K562 (cell line): Measurements from ENCODE around the gene EFNA2. TPM values are rescaled to one million over a fixed set of nuclear protein-coding genes. Genes with fewer than 3 reads are reported as not detected.

ENCODE experiments used
- ATF7 ChIP-seq: fragments of 450-650 bp; IDR thresholded peaks from 2 replicates; pipeline ENCODE4 v1.7.1; 2014; ENCODE audit warnings: mild to moderate bottlenecking, moderate library complexity
- BACH1 ChIP-seq: fragments of 200-800 bp; sonication (Bioruptor generic); IDR thresholded peaks from 2 replicates; pipeline ENCODE4 v1.6.1; 2016; ENCODE audit warnings: missing genetic modification characterization, missing compliant biosample characterization
- BDP1 ChIP-seq: IDR thresholded peaks from 3 replicates; pipeline ENCODE4 v1.6.1; 2011; ENCODE audit not compliant: insufficient read length, insufficient read depth
- FOXK2 ChIP-seq, 2 experiments: fragments of 450-650 bp; IDR thresholded peaks in 1 of 2; conservative IDR thresholded peaks in 1 of 2; 2 replicates each; pipeline ENCODE4 v1.6.1; 2016; ENCODE audit warnings: low read depth in 2 of 2, mild to moderate bottlenecking in 1 of 2
- KDM5B ChIP-seq: fragments of 200-600 bp; sonication (generic); IDR thresholded peaks from 2 replicates; pipeline ENCODE4 v1.6.1; 2012; ENCODE audit warnings: low read depth, mild to moderate bottlenecking, moderate library complexity, low read length, control low read depth, inconsistent platforms; ENCODE audit not compliant: insufficient replicate concordance
- PBX2 ChIP-seq, 2 experiments: IDR thresholded peaks in 1 of 2; conservative IDR thresholded peaks in 1 of 2; 2 replicates each; pipeline ENCODE4 v1.6.1; 2016; ENCODE audit warnings: low read depth in 2 of 2, mild to moderate bottlenecking in 1 of 2, missing compliant biosample characterization in 1 of 2, missing genetic modification characterization in 1 of 2, moderate library complexity in 1 of 2
- PRDM10 ChIP-seq: fragments of 450-650 bp; IDR thresholded peaks from 2 replicates; pipeline ENCODE4 v1.6.1; 2018; ENCODE audit not compliant: partially characterized antibody
- PYGO2 ChIP-seq: fragments of 450-650 bp; IDR thresholded peaks from 2 replicates; pipeline ENCODE4 v1.6.1; 2016; ENCODE audit warnings: mild to moderate bottlenecking, missing genetic modification characterization, moderate library complexity, missing compliant biosample characterization
- VEZF1 ChIP-seq: fragments of 200-800 bp; sonication (Bioruptor generic); IDR thresholded peaks from 2 replicates; pipeline ENCODE4 v1.6.1; 2017; ENCODE audit warnings: missing genetic modification characterization, missing compliant biosample characterization
- ZNF197 ChIP-seq: fragments of 200-800 bp; sonication (Bioruptor generic); IDR thresholded peaks from 2 replicates; pipeline ENCODE4 v1.6.1; 2016; ENCODE audit warnings: low read depth, missing genetic modification characterization, missing compliant biosample characterization
- ZNF561 ChIP-seq: fragments of 450-650 bp; formaldehyde crosslinking; conservative IDR thresholded peaks from 2 replicates; pipeline ENCODE4 v1.4.0; 2020; ENCODE audit warnings: mild to moderate bottlenecking, moderate library complexity
- ZNF707 ChIP-seq: fragments of 250-450 bp; sonication (Bioruptor Pico); conservative IDR thresholded peaks from 2 replicates; pipeline ENCODE4 v1.8.0; 2022; ENCODE audit warnings: inconsistent platforms, mild to moderate bottlenecking, moderate library complexity
- ZNF79 ChIP-seq: fragments of 250-450 bp; sonication (Bioruptor Pico); IDR thresholded peaks from 2 replicates; pipeline ENCODE4 v1.4.0; 2020; ENCODE audit warnings: low read depth, mild to moderate bottlenecking, moderate library complexity
- polyA plus RNA-seq, 8 experiments: library from polyadenylated mRNA; depleted of rRNA in 4 of 8; stranded (reverse) in 5 of 8; unstranded in 3 of 8; fragments of >200 nt; fragmentation: Nextera tagmentation in 2 of 8; fragmentation: Illumina TruSeq in 1 of 8; extraction: Ambion mirVana in 2 of 8; extraction: Trizol in 1 of 8; gene quantifications; 2 replicates each; pipeline versions ENCODE4 v1.2.1 to v1.2.3, GENCODE V29; 2011 to 2014; ENCODE audit warnings: inconsistent platforms in 1 of 8, missing spikeins in 1 of 8
- total RNA-seq, 7 experiments: library from RNA; depleted of rRNA in 6 of 7; stranded (reverse); fragments of >200 nt in 6 of 7; fragmentation: Illumina TruSeq in 2 of 7; extraction: Trizol in 2 of 7; gene quantifications; 2 replicates each; pipeline versions ENCODE4 v1.2.1 to v1.2.3, GENCODE V29; 2011 to 2021; ENCODE audit warnings: low replicate concordance in 1 of 7
- TF ChIP-seq, protein P1 (sequence below): fragments of 250-450 bp; sonication (Bioruptor Pico); IDR thresholded peaks from 2 replicates; pipeline ENCODE4 v1.4.0; 2020; ENCODE audit warnings: mild to moderate bottlenecking, moderate library complexity, borderline replicate concordance
- TF ChIP-seq, protein P2 (sequence below): fragments of 450-650 bp; formaldehyde crosslinking; IDR thresholded peaks from 2 replicates; pipeline ENCODE4 v1.4.0; 2020; ENCODE audit warnings: mild to moderate bottlenecking

EFNA2 gene
- total and polyA plus RNA-seq, 9 of the 15 experiments (the other 6 are each of a cell fraction or from before 2014, with no cell fraction given): 0.11 to 0.44 (median 0.15) TPM; not detected in 6

- TF ChIP-seq PBX2 (CRISPR knock-in tag; IDR thresholded peaks at IDR 0.05; ENCODE audit: low read depth): no peak
- no peak for TF ChIP-seq PBX2 (tag; conservative IDR thresholded peaks at IDR 0.05; ENCODE audit: low read depth)
- no peak for TF ChIP-seq ZNF79 (CRISPR knock-in tag)
- TF ChIP-seq, protein P1, sequence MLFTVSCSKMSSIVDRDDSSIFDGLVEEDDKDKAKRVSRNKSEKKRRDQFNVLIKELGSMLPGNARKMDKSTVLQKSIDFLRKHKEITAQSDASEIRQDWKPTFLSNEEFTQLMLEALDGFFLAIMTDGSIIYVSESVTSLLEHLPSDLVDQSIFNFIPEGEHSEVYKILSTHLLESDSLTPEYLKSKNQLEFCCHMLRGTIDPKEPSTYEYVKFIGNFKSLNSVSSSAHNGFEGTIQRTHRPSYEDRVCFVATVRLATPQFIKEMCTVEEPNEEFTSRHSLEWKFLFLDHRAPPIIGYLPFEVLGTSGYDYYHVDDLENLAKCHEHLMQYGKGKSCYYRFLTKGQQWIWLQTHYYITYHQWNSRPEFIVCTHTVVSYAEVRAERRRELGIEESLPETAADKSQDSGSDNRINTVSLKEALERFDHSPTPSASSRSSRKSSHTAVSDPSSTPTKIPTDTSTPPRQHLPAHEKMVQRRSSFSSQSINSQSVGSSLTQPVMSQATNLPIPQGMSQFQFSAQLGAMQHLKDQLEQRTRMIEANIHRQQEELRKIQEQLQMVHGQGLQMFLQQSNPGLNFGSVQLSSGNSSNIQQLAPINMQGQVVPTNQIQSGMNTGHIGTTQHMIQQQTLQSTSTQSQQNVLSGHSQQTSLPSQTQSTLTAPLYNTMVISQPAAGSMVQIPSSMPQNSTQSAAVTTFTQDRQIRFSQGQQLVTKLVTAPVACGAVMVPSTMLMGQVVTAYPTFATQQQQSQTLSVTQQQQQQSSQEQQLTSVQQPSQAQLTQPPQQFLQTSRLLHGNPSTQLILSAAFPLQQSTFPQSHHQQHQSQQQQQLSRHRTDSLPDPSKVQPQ (CRISPR knock-in tag): no peak
- peak; percentile 64; the same call in 1 of the 2 replicates for TF ChIP-seq BACH1
- TF ChIP-seq, protein P2, sequence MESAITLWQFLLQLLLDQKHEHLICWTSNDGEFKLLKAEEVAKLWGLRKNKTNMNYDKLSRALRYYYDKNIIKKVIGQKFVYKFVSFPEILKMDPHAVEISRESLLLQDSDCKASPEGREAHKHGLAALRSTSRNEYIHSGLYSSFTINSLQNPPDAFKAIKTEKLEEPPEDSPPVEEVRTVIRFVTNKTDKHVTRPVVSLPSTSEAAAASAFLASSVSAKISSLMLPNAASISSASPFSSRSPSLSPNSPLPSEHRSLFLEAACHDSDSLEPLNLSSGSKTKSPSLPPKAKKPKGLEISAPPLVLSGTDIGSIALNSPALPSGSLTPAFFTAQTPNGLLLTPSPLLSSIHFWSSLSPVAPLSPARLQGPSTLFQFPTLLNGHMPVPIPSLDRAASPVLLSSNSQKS: no peak
- TF ChIP-seq ZNF707 (CRISPR knock-in tag): no peak
- no peak for TF ChIP-seq ZNF561 (CRISPR knock-in tag)
- no peak for TF ChIP-seq KDM5B
- peak; percentile 54 for TF ChIP-seq VEZF1
- no peak for TF ChIP-seq PRDM10
- TF ChIP-seq FOXK2 (conservative IDR thresholded peaks at IDR 0.05 in 1 of 2, IDR thresholded peaks at IDR 0.05 in 1 of 2; ENCODE audit: low read depth in 2 of 2): no peak
- TF ChIP-seq ATF7: no peak; the same call in 1 of the 2 replicates
- no peak for TF ChIP-seq ZNF197 (CRISPR knock-in tag)
- TF ChIP-seq PYGO2 (tag): no peak
- TF ChIP-seq BDP1: no peak
Observed at GRCh38 chr19:1248786-1249297, 36.8 kb upstream of the EFNA2 start (continued).
